ENCODE data around the gene TTC34.

TTC34 gene

DNA sequence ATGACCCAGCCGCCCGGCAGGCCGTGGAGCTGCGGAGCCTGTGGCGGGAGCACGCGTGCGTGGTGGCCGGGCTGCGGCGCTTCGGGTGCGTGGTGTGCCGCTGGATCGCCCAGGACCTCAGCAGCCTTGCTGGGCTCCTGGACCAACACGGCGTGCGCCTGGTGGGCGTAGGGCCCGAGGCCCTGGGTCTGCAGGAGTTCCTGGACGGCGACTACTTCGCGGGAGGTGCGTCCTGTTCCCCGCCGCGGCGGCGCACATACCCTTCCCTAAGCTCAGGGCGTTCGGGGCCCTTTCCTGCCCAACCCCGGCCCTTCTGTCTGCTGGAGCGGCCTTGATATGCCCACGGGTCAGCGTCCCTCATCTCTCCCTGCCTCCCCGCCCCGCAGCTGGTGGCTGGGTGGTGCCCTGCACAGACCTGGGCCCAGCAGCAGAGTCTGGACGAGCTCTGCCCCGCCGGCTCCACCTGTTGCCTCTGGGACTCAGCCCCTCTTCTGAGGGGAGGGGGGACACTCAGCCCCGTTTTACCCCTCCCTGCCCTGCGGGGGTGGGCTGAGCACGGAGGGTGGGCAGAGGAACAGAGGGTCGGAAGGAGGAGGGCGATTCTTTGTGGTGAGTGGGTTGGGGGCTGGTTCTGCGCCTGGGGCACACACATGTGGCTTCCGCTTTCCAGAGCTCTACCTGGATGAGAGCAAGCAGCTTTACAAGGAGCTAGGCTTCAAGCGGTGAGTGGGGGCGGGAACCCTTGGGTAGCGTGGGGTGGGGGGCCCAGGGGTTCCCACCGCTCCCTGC, 214.2 kb downstream of the TTC34 start:
- peak; percentile 39 for DNase-seq

GRCh38 chr1:2586154-2587070, 215.1 kb downstream of the TTC34 start, which contains the start of gene PRXL2B:
PRXL2B (plus strand) TSS chr1:2586777; CDS start chr1:2586886, 109 bp downstream.
- peak; percentile 99 for DNase-seq
